Measurements from ENCODE around the gene CFAP91. TPM values are rescaled to one million over a fixed set of nuclear protein-coding genes. Genes with fewer than 3 reads are reported as not detected.

CFAP91 gene
- total RNA-seq, 2 donors from 2014 or later: 5.1 to 9.8 TPM

- Histone ChIP-seq H3K9ac (ENCODE audit: extremely low read depth, low read length, poor library complexity, severe bottlenecking) (no peak overlapping the region), H3K36me3 (ENCODE audit: control insufficient read depth, insufficient read depth, low read length) (no peaks in the 10 kb centered on the region), H3K4me3 (ENCODE audit: low read length) (no peak overlapping the region), H3K27ac (ENCODE audit: low read depth, low read length) (no peak overlapping the region), H3K4me1 (ENCODE audit: control insufficient read depth, insufficient read depth, low read length) (no peaks in the 10 kb centered on the region), H3K9me3 (ENCODE audit: control insufficient read depth, low read length) (no peaks in the 10 kb centered on the region), H3K27me3 (ENCODE audit: control insufficient read depth, insufficient read depth, low read length, poor library complexity, severe bottlenecking) (no peaks in the 10 kb centered on the region)
- no peak for TF ChIP-seq CTCF (conservative IDR thresholded peaks at IDR 0.05)
- no peaks in the 10 kb centered on the region for H3K4me1 Mint-ChIP-seq
- WGBS, 2 experiments (ENCODE audit: insufficient coverage in 1 of 2, insufficient read length in 1 of 2): 90 to 93% methylated on average over 2 to 5 of the region's 5 CpGs
- no peak overlapping the region for H3K27ac Mint-ChIP-seq
- no peak for DNase-seq
- peaks cover 4% of the 10 kb centered on the region for H3K9me3 Mint-ChIP-seq
- H3K27me3 Mint-ChIP-seq (ENCODE audit: insufficient read depth): peaks cover 14% of the 10 kb centered on the region
- no peak overlapping the region for H3K4me3 Mint-ChIP-seq
- H3K36me3 Mint-ChIP-seq (ENCODE audit: low read depth): no peaks in the 10 kb centered on the region
Observed at GRCh38 chr3:119697394-119697793, 5.4 kb upstream of the CFAP91 start.

- no peak for TF ChIP-seq CTCF (conservative IDR thresholded peaks at IDR 0.05)
- Histone ChIP-seq H3K27me3 (ENCODE audit: control insufficient read depth, insufficient read depth, low read length, poor library complexity, severe bottlenecking) (peaks cover 11% of the 10 kb centered on the region), H3K9ac (ENCODE audit: extremely low read depth, low read length, poor library complexity, severe bottlenecking) (no peak overlapping the region), H3K36me3 (ENCODE audit: control insufficient read depth, insufficient read depth, low read length) (no peaks in the 10 kb centered on the region), H3K4me1 (ENCODE audit: control insufficient read depth, insufficient read depth, low read length) (no peaks in the 10 kb centered on the region), H3K27ac (ENCODE audit: low read depth, low read length) (no peak overlapping the region), H3K9me3 (ENCODE audit: control insufficient read depth, low read length) (no peaks in the 10 kb centered on the region), H3K4me3 (ENCODE audit: low read length) (no peak overlapping the region)
- H3K4me1 Mint-ChIP-seq: peaks cover 9% of the 10 kb centered on the region
- no peak overlapping the region for H3K27ac Mint-ChIP-seq
- WGBS, 2 experiments (ENCODE audit: insufficient coverage in 1 of 2, insufficient read length in 1 of 2): 90 to 98% methylated on average over 2 to 4 of the region's 4 CpGs
- peaks cover 4% of the 10 kb centered on the region for H3K9me3 Mint-ChIP-seq
- H3K4me3 Mint-ChIP-seq: no peak overlapping the region
- no peaks in the 10 kb centered on the region for H3K36me3 Mint-ChIP-seq (ENCODE audit: low read depth)
- DNase-seq: no peak
- H3K27me3 Mint-ChIP-seq (ENCODE audit: insufficient read depth): peaks cover 25% of the 10 kb centered on the region
Observed at GRCh38 chr3:119700269-119700919, 2.4 kb upstream of the CFAP91 start.

- no peak for TF ChIP-seq CTCF (conservative IDR thresholded peaks at IDR 0.05)
- Mint-ChIP-seq H3K4me1 (peaks cover 9% of the 10 kb centered on the region), H3K4me3 (no peak overlapping the region), H3K36me3 (ENCODE audit: low read depth) (no peaks in the 10 kb centered on the region), H3K27ac (no peak overlapping the region), H3K9me3 (peaks cover 4% of the 10 kb centered on the region), H3K27me3 (ENCODE audit: insufficient read depth) (peaks cover 27% of the 10 kb centered on the region)
- Histone ChIP-seq H3K4me1 (ENCODE audit: control insufficient read depth, insufficient read depth, low read length) (no peaks in the 10 kb centered on the region), H3K4me3 (ENCODE audit: low read length) (no peak overlapping the region), H3K9me3 (ENCODE audit: control insufficient read depth, low read length) (no peaks in the 10 kb centered on the region), H3K27ac (ENCODE audit: low read depth, low read length) (no peak overlapping the region), H3K27me3 (ENCODE audit: control insufficient read depth, insufficient read depth, low read length, poor library complexity, severe bottlenecking) (peaks cover 11% of the 10 kb centered on the region), H3K9ac (ENCODE audit: extremely low read depth, low read length, poor library complexity, severe bottlenecking) (no peak overlapping the region), H3K36me3 (ENCODE audit: control insufficient read depth, insufficient read depth, low read length) (no peaks in the 10 kb centered on the region)
- DNase-seq: no peak
- 93 to 95% methylated on average over 11 to 20 of the region's 22 CpGs for WGBS, 2 experiments (ENCODE audit: insufficient coverage in 1 of 2, insufficient read length in 1 of 2)
Observed at GRCh38 chr3:119700920-119701734, 1.7 kb upstream of the CFAP91 start.

Measured in endodermal cell (in vitro differentiated cells).